ENCODE data around the gene DROSHA. TPM values are rescaled to one million over a fixed set of nuclear protein-coding genes. Genes with fewer than 3 reads are reported as not detected.

Gene DROSHA
- total RNA-seq, 1 donor from 2014 or later: 50.1 TPM

DNA sequence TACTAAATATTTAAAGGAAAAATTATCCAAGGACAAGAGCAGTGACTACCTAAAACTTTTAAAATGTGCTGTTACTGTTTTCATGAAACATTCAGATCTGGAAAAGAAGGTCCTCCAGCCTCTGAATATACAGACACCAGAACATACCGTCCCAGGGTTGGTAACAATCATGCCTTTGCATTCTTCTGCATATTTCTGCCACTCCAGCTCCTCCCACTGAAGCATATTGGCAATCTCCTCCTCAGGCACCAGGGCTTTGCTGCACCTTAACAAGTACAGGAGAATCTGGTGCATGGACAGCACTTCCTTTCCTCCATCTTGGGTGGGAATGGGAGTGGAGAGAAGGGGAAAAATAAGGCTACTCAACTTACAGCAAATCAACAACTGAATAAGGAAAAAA, 60.0 kb downstream of the DROSHA start:
- Histone ChIP-seq H3K4me3 (ENCODE audit: low read depth, low read length) (no peak overlapping the region), H3K36me3 (ENCODE audit: control insufficient read depth, insufficient read depth, low read length) (no peaks in the 10 kb centered on the region)

DNA sequence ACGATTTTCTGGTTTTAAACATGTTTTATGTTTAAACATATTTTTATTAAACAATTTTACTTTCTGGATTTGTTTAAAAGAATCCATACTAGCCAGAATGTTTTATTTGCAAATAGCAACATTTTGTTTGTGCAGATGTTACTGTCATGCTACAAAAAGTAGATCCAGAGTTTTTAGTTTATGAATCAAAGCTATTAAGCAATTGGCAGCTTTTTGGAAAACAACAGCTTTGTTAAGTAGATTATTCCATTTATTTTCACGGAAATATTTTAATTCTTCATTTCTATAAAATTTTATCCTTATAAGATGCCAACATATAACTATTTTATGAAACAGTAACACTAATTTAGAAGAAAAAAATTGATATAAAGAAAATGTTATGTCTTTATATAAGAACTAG, 60.9 kb downstream of the DROSHA start:
- Histone ChIP-seq H3K36me3 (ENCODE audit: control insufficient read depth, insufficient read depth, low read length) (no peaks in the 10 kb centered on the region), H3K27me3 (ENCODE audit: control insufficient read depth, insufficient read depth, low read length) (no peaks in the 10 kb centered on the region), H3K4me3 (ENCODE audit: low read depth, low read length) (no peak overlapping the region)
- TF ChIP-seq, protein P1, sequence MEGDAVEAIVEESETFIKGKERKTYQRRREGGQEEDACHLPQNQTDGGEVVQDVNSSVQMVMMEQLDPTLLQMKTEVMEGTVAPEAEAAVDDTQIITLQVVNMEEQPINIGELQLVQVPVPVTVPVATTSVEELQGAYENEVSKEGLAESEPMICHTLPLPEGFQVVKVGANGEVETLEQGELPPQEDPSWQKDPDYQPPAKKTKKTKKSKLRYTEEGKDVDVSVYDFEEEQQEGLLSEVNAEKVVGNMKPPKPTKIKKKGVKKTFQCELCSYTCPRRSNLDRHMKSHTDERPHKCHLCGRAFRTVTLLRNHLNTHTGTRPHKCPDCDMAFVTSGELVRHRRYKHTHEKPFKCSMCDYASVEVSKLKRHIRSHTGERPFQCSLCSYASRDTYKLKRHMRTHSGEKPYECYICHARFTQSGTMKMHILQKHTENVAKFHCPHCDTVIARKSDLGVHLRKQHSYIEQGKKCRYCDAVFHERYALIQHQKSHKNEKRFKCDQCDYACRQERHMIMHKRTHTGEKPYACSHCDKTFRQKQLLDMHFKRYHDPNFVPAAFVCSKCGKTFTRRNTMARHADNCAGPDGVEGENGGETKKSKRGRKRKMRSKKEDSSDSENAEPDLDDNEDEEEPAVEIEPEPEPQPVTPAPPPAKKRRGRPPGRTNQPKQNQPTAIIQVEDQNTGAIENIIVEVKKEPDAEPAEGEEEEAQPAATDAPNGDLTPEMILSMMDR (IDR thresholded peaks at IDR 0.05; ENCODE audit: insufficient read depth, low read length, poor library complexity, severe bottlenecking): no peak
- DNase-seq (ENCODE audit: low read depth): no peak

More for the DNA sequence above, 60.0 kb downstream of the DROSHA start:
- TF ChIP-seq, protein P1 (IDR thresholded peaks at IDR 0.05; ENCODE audit: insufficient read depth, low read length, poor library complexity, severe bottlenecking): no peak
- no peaks in the 10 kb centered on the region for H3K27me3 ChIP-seq (ENCODE audit: control insufficient read depth, insufficient read depth, low read length)
- DNase-seq (ENCODE audit: low read depth): no peak

DNA sequence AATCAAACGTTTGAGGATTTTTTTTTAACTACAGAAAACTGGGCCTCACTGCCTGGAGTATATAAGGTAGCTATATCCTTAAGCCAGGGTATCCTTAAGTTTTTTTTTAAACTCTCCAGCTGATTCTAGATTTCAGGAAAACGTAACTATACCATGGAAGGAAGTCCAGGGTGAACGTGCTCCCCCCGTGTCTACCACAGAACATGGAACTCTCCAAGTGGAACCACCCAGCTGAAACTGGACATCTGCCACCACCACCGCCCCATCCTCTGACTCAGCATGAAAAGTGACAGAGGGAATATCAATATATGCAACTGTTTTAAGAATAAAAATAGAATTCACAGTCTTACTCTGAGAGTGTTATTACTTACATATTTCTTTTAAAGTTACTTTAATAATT, 61.3 kb downstream of the DROSHA start:
- Histone ChIP-seq H3K4me3 (ENCODE audit: low read depth, low read length) (no peak overlapping the region), H3K36me3 (ENCODE audit: control insufficient read depth, insufficient read depth, low read length) (no peaks in the 10 kb centered on the region), H3K27me3 (ENCODE audit: control insufficient read depth, insufficient read depth, low read length) (no peaks in the 10 kb centered on the region)
- no peak for DNase-seq (ENCODE audit: low read depth)
- TF ChIP-seq, protein P1 (IDR thresholded peaks at IDR 0.05; ENCODE audit: insufficient read depth, low read length, poor library complexity, severe bottlenecking): no peak

DNA sequence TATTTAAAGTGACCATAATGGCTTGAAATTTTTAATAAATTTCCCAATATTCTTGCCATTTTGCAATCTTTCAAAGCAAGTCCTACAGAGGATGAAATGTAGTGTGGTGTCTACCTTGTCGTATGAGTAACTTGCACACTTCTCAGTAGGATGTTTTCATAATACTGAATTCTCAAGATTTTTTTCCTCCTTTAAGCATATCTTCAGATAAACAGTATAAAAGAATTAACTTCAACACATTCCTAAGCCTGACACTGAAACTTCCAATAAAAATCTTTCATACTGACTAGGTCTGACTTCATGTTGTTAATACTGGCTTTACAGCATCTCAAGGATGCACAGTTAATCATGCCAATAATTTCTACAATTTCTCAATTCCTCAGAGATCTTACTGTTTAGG, 62.0 kb downstream of the DROSHA start:
- no peaks in the 10 kb centered on the region for H3K36me3 ChIP-seq (ENCODE audit: control insufficient read depth, insufficient read depth, low read length)
- no peak for DNase-seq (ENCODE audit: low read depth)
- TF ChIP-seq, protein P1 (IDR thresholded peaks at IDR 0.05; ENCODE audit: insufficient read depth, low read length, poor library complexity, severe bottlenecking): no peak

DNA sequence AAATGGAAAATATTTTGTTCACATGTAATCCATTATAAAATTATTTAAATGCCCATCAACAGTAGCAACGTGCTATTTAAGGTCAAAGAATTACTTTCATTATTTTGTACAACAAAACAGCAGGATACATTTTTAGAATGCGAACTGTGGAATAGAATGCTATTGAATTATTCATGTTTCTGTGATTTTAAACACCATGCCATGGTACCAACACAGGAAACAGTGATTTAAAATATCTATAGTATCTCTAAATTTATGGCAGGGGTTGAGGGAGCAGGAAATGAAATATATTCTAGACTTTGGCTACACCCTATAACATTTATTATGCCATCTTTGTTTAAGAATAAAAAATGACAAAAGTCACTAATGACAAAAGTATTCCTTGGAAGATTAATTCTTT, 62.4 kb downstream of the DROSHA start:
- TF ChIP-seq, protein P1 (IDR thresholded peaks at IDR 0.05; ENCODE audit: insufficient read depth, low read length, poor library complexity, severe bottlenecking): no peak
- no peaks in the 10 kb centered on the region for H3K27me3 ChIP-seq (ENCODE audit: control insufficient read depth, insufficient read depth, low read length)
- no peak overlapping the region for H3K4me3 ChIP-seq (ENCODE audit: low read depth, low read length)
- no peak for DNase-seq (ENCODE audit: low read depth)
- H3K36me3 ChIP-seq (ENCODE audit: control insufficient read depth, insufficient read depth, low read length): no peaks in the 10 kb centered on the region

More for the DNA sequence above, 62.0 kb downstream of the DROSHA start:
- no peak overlapping the region for H3K4me3 ChIP-seq (ENCODE audit: low read depth, low read length)
- no peaks in the 10 kb centered on the region for H3K27me3 ChIP-seq (ENCODE audit: control insufficient read depth, insufficient read depth, low read length)

DNA sequence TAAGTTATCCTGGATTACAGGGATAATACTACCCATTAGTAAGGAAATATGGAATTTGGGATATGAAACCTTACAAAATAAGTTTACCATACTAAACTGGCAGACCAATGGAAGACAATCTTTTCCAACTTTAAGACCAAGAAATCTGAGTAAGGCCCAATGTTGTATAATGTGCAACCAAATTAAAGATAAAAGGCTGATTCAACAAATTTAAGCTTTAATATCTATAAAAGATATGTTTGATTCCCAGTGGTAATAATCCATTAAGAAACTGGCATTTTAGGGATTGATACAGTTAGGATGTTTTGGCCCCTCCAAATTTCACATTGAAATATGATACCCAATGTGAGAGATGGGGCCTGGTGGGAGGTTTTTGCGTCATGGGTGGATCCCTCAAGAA, 66.6 kb downstream of the DROSHA start:
- H3K36me3 ChIP-seq (ENCODE audit: control insufficient read depth, insufficient read depth, low read length): peaks cover 1% of the 10 kb centered on the region
- no peak for DNase-seq (ENCODE audit: low read depth)

More for the DNA sequence above, 66.6 kb downstream of the DROSHA start:
- Histone ChIP-seq H3K4me3 (ENCODE audit: low read depth, low read length) (no peak overlapping the region), H3K27me3 (ENCODE audit: control insufficient read depth, insufficient read depth, low read length) (no peaks in the 10 kb centered on the region)
- TF ChIP-seq, protein P1 (IDR thresholded peaks at IDR 0.05; ENCODE audit: insufficient read depth, low read length, poor library complexity, severe bottlenecking): no peak

Measured in kidney epithelial cell (primary cell).